HepG2 (cell line): ENCODE data around the gene MACROD2. TPM values are rescaled to one million over a fixed set of nuclear protein-coding genes. Genes with fewer than 3 reads are reported as not detected.

Experiments used
- BRF2 ChIP-seq: sonication (generic); formaldehyde crosslinking; IDR thresholded peaks from 2 replicates; pipeline ENCODE4 v1.8.1; 2022; ENCODE audit warnings: mild to moderate bottlenecking, missing genetic modification reagents
- CBFB ChIP-seq: sonication (generic); formaldehyde crosslinking; IDR thresholded peaks from 2 replicates; pipeline ENCODE4 v1.4.0; 2020; ENCODE audit warnings: missing genetic modification reagents
- GATAD2A ChIP-seq: IDR thresholded peaks from 2 replicates; pipeline ENCODE4 v1.6.1; 2016
- GPN1 ChIP-seq: sonication (generic); formaldehyde crosslinking; IDR thresholded peaks from 2 replicates; pipeline ENCODE4 v1.5.1; 2020; ENCODE audit warnings: missing genetic modification reagents, borderline replicate concordance
- HOXD1 ChIP-seq: sonication (generic); formaldehyde crosslinking; IDR thresholded peaks from 2 replicates; pipeline ENCODE4 v1.5.0; 2020; ENCODE audit warnings: missing genetic modification reagents
- KDM4B ChIP-seq: sonication (generic); formaldehyde crosslinking; IDR thresholded peaks from 2 replicates; pipeline ENCODE4 v1.4.0; 2020; ENCODE audit warnings: missing genetic modification reagents
- KLF9 ChIP-seq: IDR thresholded peaks from 2 replicates; pipeline ENCODE4 v1.6.1; 2016; ENCODE audit warnings: low read depth
- PCBP1 ChIP-seq: fragments of 200-400 bp; formaldehyde crosslinking; IDR thresholded peaks from 2 replicates; pipeline ENCODE4 v1.6.1; 2017; ENCODE audit warnings: mild to moderate bottlenecking, low read depth, low read length, borderline replicate concordance
- RBAK ChIP-seq: sonication (generic); formaldehyde crosslinking; IDR thresholded peaks from 2 replicates; pipeline ENCODE4 v1.5.1; 2020; ENCODE audit warnings: mild to moderate bottlenecking, missing genetic modification reagents
- TAF1 ChIP-seq: sonication (generic); formaldehyde crosslinking; IDR thresholded peaks from 2 replicates; pipeline ENCODE4 v1.4.0; 2020; ENCODE audit warnings: missing genetic modification reagents
- ZKSCAN5 ChIP-seq: sonication (generic); formaldehyde crosslinking; IDR thresholded peaks from 2 replicates; pipeline ENCODE4 v1.5.1; 2020; ENCODE audit warnings: mild to moderate bottlenecking, missing genetic modification reagents
- ZKSCAN8 ChIP-seq: IDR thresholded peaks from 2 replicates; pipeline ENCODE4 v1.6.1; 2016; ENCODE audit warnings: borderline replicate concordance, missing genetic modification reagents, missing compliant biosample characterization
- ZNF224 ChIP-seq: sonication (generic); formaldehyde crosslinking; IDR thresholded peaks from 2 replicates; pipeline ENCODE4 v1.5.0; 2020; ENCODE audit warnings: mild to moderate bottlenecking, missing genetic modification reagents
- ZNF343 ChIP-seq: sonication (generic); formaldehyde crosslinking; IDR thresholded peaks from 2 replicates; pipeline ENCODE4 v1.4.0; 2020; ENCODE audit warnings: mild to moderate bottlenecking, missing genetic modification reagents
- ZNF567 ChIP-seq: sonication (generic); formaldehyde crosslinking; IDR thresholded peaks from 2 replicates; pipeline ENCODE4 v1.8.1; 2023; ENCODE audit warnings: mild to moderate bottlenecking, missing genetic modification reagents, borderline replicate concordance
- ZNF616 ChIP-seq: sonication (generic); formaldehyde crosslinking; IDR thresholded peaks from 2 replicates; pipeline ENCODE4 v1.5.0; 2020; ENCODE audit warnings: low read depth, mild to moderate bottlenecking, missing genetic modification reagents
- ZNF724P ChIP-seq: sonication (generic); formaldehyde crosslinking; IDR thresholded peaks from 2 replicates; pipeline ENCODE4 v1.8.0; 2022; ENCODE audit warnings: missing genetic modification reagents, borderline replicate concordance
- ZNF775 ChIP-seq: sonication (generic); formaldehyde crosslinking; IDR thresholded peaks from 2 replicates; pipeline ENCODE4 v1.4.0; 2020; ENCODE audit warnings: missing genetic modification reagents, mild to moderate bottlenecking, moderate library complexity, borderline replicate concordance
- polyA plus RNA-seq, 8 experiments: library from polyadenylated mRNA; depleted of rRNA in 3 of 8; stranded (reverse) in 7 of 8; unstranded in 1 of 8; fragments of >200 nt; fragmentation: Illumina TruSeq in 4 of 8; extraction: Trizol in 4 of 8; gene quantifications; 2 replicates each; pipeline versions ENCODE4 v1.2.1 to v1.2.3, GENCODE V29; 2011 to 2016; ENCODE audit warnings: low read depth in 4 of 8, missing spikeins in 1 of 8, mixed read lengths in 1 of 8; ENCODE audit not compliant: insufficient read depth in 1 of 8
- total RNA-seq, 5 experiments: library from RNA; depleted of rRNA; stranded (reverse); fragments of >200 nt; fragmentation: Illumina TruSeq; extraction: Trizol; gene quantifications; 2 replicates each; pipeline ENCODE4 v1.2.3, GENCODE V29; 2016; ENCODE audit warnings: low read depth in 1 of 5
- TF ChIP-seq, protein P1 (sequence below): IDR thresholded peaks from 2 replicates; pipeline ENCODE4 v1.4.0; 2020; ENCODE audit warnings: mild to moderate bottlenecking, missing genetic modification reagents
- TF ChIP-seq, protein P2 (sequence below): sonication (generic); formaldehyde crosslinking; IDR thresholded peaks from 2 replicates; pipeline ENCODE4 v1.4.0; 2020; ENCODE audit warnings: missing genetic modification reagents
- TF ChIP-seq, protein P3 (sequence below): sonication (generic); formaldehyde crosslinking; IDR thresholded peaks from 2 replicates; pipeline ENCODE4 v1.4.0; 2020; ENCODE audit warnings: missing genetic modification reagents, mild to moderate bottlenecking, borderline replicate concordance

MACROD2 gene
- total and polyA plus RNA-seq, 2 of the 13 experiments (the other 11 are each of a cell fraction or from before 2014, with no cell fraction given): 0.13 to 0.51 TPM

- TF ChIP-seq, protein P1, sequence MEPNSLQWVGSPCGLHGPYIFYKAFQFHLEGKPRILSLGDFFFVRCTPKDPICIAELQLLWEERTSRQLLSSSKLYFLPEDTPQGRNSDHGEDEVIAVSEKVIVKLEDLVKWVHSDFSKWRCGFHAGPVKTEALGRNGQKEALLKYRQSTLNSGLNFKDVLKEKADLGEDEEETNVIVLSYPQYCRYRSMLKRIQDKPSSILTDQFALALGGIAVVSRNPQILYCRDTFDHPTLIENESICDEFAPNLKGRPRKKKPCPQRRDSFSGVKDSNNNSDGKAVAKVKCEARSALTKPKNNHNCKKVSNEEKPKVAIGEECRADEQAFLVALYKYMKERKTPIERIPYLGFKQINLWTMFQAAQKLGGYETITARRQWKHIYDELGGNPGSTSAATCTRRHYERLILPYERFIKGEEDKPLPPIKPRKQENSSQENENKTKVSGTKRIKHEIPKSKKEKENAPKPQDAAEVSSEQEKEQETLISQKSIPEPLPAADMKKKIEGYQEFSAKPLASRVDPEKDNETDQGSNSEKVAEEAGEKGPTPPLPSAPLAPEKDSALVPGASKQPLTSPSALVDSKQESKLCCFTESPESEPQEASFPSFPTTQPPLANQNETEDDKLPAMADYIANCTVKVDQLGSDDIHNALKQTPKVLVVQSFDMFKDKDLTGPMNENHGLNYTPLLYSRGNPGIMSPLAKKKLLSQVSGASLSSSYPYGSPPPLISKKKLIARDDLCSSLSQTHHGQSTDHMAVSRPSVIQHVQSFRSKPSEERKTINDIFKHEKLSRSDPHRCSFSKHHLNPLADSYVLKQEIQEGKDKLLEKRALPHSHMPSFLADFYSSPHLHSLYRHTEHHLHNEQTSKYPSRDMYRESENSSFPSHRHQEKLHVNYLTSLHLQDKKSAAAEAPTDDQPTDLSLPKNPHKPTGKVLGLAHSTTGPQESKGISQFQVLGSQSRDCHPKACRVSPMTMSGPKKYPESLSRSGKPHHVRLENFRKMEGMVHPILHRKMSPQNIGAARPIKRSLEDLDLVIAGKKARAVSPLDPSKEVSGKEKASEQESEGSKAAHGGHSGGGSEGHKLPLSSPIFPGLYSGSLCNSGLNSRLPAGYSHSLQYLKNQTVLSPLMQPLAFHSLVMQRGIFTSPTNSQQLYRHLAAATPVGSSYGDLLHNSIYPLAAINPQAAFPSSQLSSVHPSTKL (CRISPR knock-in tag): peak; percentile 100
- TF ChIP-seq ZNF775 (CRISPR knock-in tag): no peak
- TF ChIP-seq ZNF343: peak; percentile 81; the same call in 1 of the 2 replicates
- no peak for TF ChIP-seq ZKSCAN5 (CRISPR knock-in tag)
- peak; percentile 94 for TF ChIP-seq HOXD1
- TF ChIP-seq KDM4B: 0 out of 2 replicates have a peak, but pooled peaks have one; percentile 87
- TF ChIP-seq RBAK: peak; percentile 75
- TF ChIP-seq ZNF224: no peak
- TF ChIP-seq PCBP1: no peak
- TF ChIP-seq ZKSCAN8 (CRISPR knock-in tag): peak; percentile 95
- peak; percentile 91; the same call in 1 of the 2 replicates for TF ChIP-seq CBFB (CRISPR knock-in tag)
- TF ChIP-seq ZNF724P: no peak
- peak; percentile 100 for TF ChIP-seq GATAD2A (CRISPR knock-in tag)
- TF ChIP-seq, protein P2, sequence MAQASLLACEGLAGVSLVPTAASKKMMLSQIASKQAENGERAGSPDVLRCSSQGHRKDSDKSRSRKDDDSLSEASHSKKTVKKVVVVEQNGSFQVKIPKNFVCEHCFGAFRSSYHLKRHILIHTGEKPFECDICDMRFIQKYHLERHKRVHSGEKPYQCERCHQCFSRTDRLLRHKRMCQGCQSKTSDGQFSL (CRISPR knock-in tag): peak; percentile 21; the same call in 1 of the 2 replicates
- TF ChIP-seq ZNF616: 0 out of 2 replicates have a peak, but pooled peaks have one; percentile 22
- 0 out of 2 replicates have a peak, but pooled peaks have one; percentile 23 for TF ChIP-seq BRF2 (CRISPR knock-in tag)
- TF ChIP-seq KLF9 (CRISPR knock-in tag): no peak; the same call in 1 of the 2 replicates
- TF ChIP-seq GPN1 (CRISPR knock-in tag): no peak
- TF ChIP-seq TAF1 (CRISPR knock-in tag): no peak
- peak; percentile 93; the same call in 1 of the 2 replicates for TF ChIP-seq ZNF567 (CRISPR knock-in tag)
- TF ChIP-seq, protein P3, sequence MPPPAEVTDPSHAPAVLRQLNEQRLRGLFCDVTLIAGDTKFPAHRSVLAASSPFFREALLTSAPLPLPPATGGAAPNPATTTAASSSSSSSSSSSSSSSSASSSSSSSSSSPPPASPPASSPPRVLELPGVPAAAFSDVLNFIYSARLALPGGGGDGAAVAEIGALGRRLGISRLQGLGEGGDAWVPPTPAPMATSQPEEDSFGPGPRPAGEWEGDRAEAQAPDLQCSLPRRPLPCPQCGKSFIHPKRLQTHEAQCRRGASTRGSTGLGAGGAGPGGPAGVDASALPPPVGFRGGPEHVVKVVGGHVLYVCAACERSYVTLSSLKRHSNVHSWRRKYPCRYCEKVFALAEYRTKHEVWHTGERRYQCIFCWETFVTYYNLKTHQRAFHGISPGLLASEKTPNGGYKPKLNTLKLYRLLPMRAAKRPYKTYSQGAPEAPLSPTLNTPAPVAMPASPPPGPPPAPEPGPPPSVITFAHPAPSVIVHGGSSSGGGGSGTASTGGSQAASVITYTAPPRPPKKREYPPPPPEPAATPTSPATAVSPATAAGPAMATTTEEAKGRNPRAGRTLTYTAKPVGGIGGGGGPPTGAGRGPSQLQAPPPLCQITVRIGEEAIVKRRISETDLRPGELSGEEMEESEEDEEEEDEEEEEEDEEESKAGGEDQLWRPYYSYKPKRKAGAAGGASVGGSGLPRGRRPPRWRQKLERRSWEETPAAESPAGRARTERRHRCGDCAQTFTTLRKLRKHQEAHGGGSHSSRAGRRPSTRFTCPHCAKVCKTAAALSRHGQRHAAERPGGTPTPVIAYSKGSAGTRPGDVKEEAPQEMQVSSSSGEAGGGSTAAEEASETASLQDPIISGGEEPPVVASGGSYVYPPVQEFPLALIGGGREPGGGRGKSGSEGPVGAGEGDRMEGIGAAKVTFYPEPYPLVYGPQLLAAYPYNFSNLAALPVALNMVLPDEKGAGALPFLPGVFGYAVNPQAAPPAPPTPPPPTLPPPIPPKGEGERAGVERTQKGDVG (CRISPR knock-in tag): no peak; the same call in 1 of the 2 replicates
Observed at GRCh38 chr20:14984768-14985622, 989.7 kb downstream of the MACROD2 start (continued).
